Endodermal cell (in vitro differentiated cells): ENCODE results near the gene RUNX1. TPM values are rescaled to one million over a fixed set of nuclear protein-coding genes. Genes with fewer than 3 reads are reported as not detected.

Source experiments
- DNase-seq: peaks from one replicate; pipeline ENCODE4 v3.0.0-alpha.2; 2017
- H3K27ac ChIP-seq: 2 replicates; pipeline ENCODE4 v1.5.1; 2013; ENCODE audit warnings: mild to moderate bottlenecking, low read depth, low read length, moderate library complexity
- H3K27me3 ChIP-seq: 2 replicates; pipeline ENCODE4 v1.6.1; 2013; ENCODE audit warnings: mild to moderate bottlenecking, low read length, moderate library complexity; ENCODE audit not compliant: insufficient read depth, control insufficient read depth, poor library complexity, severe bottlenecking
- H3K36me3 ChIP-seq: 2 replicates; pipeline ENCODE4 v1.7.0; 2013; ENCODE audit warnings: mild to moderate bottlenecking, low read length, moderate library complexity; ENCODE audit not compliant: control insufficient read depth, insufficient read depth
- H3K4me1 ChIP-seq: one replicate; pipeline ENCODE4 v1.7.0; 2013; ENCODE audit warnings: low read length; ENCODE audit not compliant: control insufficient read depth, insufficient read depth
- H3K4me3 ChIP-seq: 2 replicates; pipeline ENCODE4 v1.5.1; 2013; ENCODE audit warnings: mild to moderate bottlenecking, low read length, moderate library complexity
- H3K9ac ChIP-seq: 2 replicates; pipeline ENCODE4 v1.6.1; 2013; ENCODE audit warnings: mild to moderate bottlenecking, low read length, moderate library complexity; ENCODE audit not compliant: poor library complexity, severe bottlenecking; ENCODE audit errors: extremely low read depth
- H3K9me3 ChIP-seq: 2 replicates; pipeline ENCODE4 v1.6.1; 2013; ENCODE audit warnings: mild to moderate bottlenecking, low read length, moderate library complexity; ENCODE audit not compliant: control insufficient read depth
- H3K27ac Mint-ChIP-seq: 2 replicates; pipeline ENCODE4 v1.8.0; 2020; ENCODE audit warnings: mixed read lengths
- H3K27me3 Mint-ChIP-seq: 2 replicates; pipeline ENCODE4 v1.8.0; 2021; ENCODE audit warnings: mild to moderate bottlenecking, mixed read lengths; ENCODE audit not compliant: insufficient read depth
- H3K36me3 Mint-ChIP-seq: 2 replicates; pipeline ENCODE4 v1.8.0; 2020; ENCODE audit warnings: low read depth, mixed read lengths
- H3K4me1 Mint-ChIP-seq: 2 replicates; pipeline ENCODE4 v1.8.0; 2020; ENCODE audit warnings: mixed read lengths
- H3K4me3 Mint-ChIP-seq: 2 replicates; pipeline ENCODE4 v1.8.0; 2020; ENCODE audit warnings: mild to moderate bottlenecking, moderate library complexity, mixed read lengths
- H3K9me3 Mint-ChIP-seq: 2 replicates; pipeline ENCODE4 v1.8.0; 2020; ENCODE audit warnings: mild to moderate bottlenecking, mixed read lengths
- WGBS, 2 experiments: methylation state at CpG; one replicate each; pipeline versions ENCODE4 v1.1.5 to v1.1.7; 2013; ENCODE audit warnings: missing lambda C conversion rate in 2 of 2, mixed read lengths in 1 of 2; ENCODE audit not compliant: insufficient coverage in 1 of 2, insufficient read length in 1 of 2; 5-methylcytosine and 5-hydroxymethylcytosine counted together
- total RNA-seq, 2 donors: library from RNA; stranded (reverse); fragmentation: NEBNext Ultra II Directional in 1 of 2; extraction: Animal tissue kit (Norgen Biotek cat#: 25700) in 1 of 2; gene quantifications; 2 replicates in 1 of 2; 3 replicates in 1 of 2; pipeline ENCODE4 v1.2.1, GENCODE V29; 2021
- TF ChIP-seq, protein P1 (sequence below): fragments of 200-600 bp; sonication (generic); conservative IDR thresholded peaks from 2 replicates; pipeline ENCODE4 v1.5.0; 2021; ENCODE audit warnings: antibody characterized with exemption, mild to moderate bottlenecking

RUNX1 gene
- total RNA-seq, 2 donors from 2014 or later: 0.31 to 2.8 TPM

DNA sequence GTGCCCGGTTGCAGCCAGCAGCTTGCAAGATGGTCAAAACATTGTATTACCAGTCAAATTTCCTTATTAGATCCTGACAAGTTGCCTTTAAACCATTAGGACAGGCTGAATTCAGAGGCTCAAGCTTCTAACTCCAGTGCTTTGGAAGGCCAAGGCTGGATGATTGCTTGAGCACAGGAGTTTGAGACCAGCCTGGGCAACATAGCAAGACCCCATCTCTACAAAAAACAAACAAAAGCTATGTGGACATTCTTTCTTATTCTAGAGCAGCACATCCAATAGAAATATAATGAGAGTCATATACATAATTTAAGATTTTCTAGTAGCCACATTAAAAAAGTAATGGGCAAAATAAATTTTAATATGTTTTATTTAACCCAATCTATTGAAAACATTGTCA lies 149.3 kb downstream of the RUNX1 start:
- Histone ChIP-seq H3K27ac (no peak overlapping the region), H3K27me3 (no peaks in the 10 kb centered on the region), H3K9ac (no peak overlapping the region), H3K9me3 (peaks cover 16% of the 10 kb centered on the region), H3K36me3 (no peaks in the 10 kb centered on the region), H3K4me1 (peaks cover under 1% of the 10 kb centered on the region), H3K4me3 (no peak overlapping the region)
- H3K36me3 Mint-ChIP-seq: peaks cover 3% of the 10 kb centered on the region
- DNase-seq: no peak
- WGBS, 2 experiments: 100% methylated on average over 1 of the region's 1 CpG; no CpG with 5 or more reads in 1 of the 2 experiments
- TF ChIP-seq, protein P1, sequence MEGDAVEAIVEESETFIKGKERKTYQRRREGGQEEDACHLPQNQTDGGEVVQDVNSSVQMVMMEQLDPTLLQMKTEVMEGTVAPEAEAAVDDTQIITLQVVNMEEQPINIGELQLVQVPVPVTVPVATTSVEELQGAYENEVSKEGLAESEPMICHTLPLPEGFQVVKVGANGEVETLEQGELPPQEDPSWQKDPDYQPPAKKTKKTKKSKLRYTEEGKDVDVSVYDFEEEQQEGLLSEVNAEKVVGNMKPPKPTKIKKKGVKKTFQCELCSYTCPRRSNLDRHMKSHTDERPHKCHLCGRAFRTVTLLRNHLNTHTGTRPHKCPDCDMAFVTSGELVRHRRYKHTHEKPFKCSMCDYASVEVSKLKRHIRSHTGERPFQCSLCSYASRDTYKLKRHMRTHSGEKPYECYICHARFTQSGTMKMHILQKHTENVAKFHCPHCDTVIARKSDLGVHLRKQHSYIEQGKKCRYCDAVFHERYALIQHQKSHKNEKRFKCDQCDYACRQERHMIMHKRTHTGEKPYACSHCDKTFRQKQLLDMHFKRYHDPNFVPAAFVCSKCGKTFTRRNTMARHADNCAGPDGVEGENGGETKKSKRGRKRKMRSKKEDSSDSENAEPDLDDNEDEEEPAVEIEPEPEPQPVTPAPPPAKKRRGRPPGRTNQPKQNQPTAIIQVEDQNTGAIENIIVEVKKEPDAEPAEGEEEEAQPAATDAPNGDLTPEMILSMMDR: no peak
- H3K4me1 Mint-ChIP-seq: peaks cover 5% of the 10 kb centered on the region
- H3K27ac Mint-ChIP-seq: no peak overlapping the region
- H3K27me3 Mint-ChIP-seq: peaks cover 19% of the 10 kb centered on the region
- no peak overlapping the region for H3K4me3 Mint-ChIP-seq
- peaks cover 23% of the 10 kb centered on the region for H3K9me3 Mint-ChIP-seq

DNA sequence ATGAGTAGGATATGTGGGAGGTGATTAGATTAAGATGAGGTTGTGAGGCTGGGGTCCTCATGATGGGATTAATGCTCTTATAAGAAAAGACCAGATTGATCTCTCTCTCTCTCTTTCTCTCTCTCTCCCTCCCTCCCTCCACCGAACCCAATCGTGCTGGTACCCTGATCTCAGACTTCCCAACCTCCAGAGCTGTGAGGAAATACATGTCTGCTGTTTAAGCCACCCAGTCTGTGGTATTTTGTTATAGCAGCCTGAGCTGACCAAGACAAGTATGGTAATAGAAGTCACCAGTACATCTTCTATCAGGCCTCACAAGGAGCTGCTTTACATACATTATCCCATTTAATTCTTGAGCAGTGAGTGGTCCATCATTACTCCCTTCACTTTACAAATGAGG lies 149.8 kb downstream of the RUNX1 start:
- Histone ChIP-seq H3K27ac (no peak overlapping the region), H3K9ac (no peak overlapping the region), H3K4me3 (no peak overlapping the region), H3K4me1 (no peaks in the 10 kb centered on the region), H3K27me3 (no peaks in the 10 kb centered on the region), H3K9me3 (peaks cover 16% of the 10 kb centered on the region), H3K36me3 (no peaks in the 10 kb centered on the region)
- Mint-ChIP-seq H3K4me3 (no peak overlapping the region), H3K36me3 (peaks cover 3% of the 10 kb centered on the region), H3K27me3 (peaks cover 23% of the 10 kb centered on the region), H3K27ac (no peak overlapping the region), H3K9me3 (peaks cover 23% of the 10 kb centered on the region), H3K4me1 (peaks cover 4% of the 10 kb centered on the region)
- no peak for DNase-seq
- 93% methylated on average over 2 of the region's 2 CpGs; no CpG with 5 or more reads in 1 of the 2 experiments for WGBS, 2 experiments
- TF ChIP-seq, protein P1: no peak

DNA sequence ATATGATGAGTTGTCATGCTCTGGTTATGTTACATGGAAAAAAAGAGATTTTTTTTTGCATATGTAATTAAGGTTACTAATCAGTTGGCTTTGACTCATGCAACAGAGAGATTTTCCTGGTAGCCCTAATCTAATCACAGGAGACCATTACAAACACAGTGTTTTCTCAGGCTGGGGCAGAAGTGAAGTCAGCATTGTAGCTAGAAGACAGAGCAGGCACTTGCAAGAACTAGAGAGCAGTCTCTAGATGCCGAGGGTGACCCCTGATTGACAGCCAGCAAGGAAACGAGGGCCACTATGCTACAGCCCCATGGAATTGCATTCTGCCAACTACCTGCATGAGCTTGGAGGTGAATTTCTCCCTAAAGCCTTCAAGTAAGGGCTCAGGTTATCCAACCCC lies 151.3 kb downstream of the RUNX1 start:
- Histone ChIP-seq H3K27me3 (peaks cover 5% of the 10 kb centered on the region), H3K4me1 (peaks cover 4% of the 10 kb centered on the region), H3K9ac (no peak overlapping the region), H3K9me3 (peaks cover 16% of the 10 kb centered on the region), H3K4me3 (no peak overlapping the region), H3K36me3 (no peaks in the 10 kb centered on the region), H3K27ac (no peak overlapping the region)
- Mint-ChIP-seq H3K27ac (no peak overlapping the region), H3K36me3 (peaks cover 3% of the 10 kb centered on the region), H3K4me3 (no peak overlapping the region), H3K9me3 (peaks cover 23% of the 10 kb centered on the region), H3K27me3 (peaks cover 33% of the 10 kb centered on the region), H3K4me1 (peaks cover 9% of the 10 kb centered on the region)
- DNase-seq: no peak
- TF ChIP-seq, protein P1: no peak
- WGBS, 2 experiments: 95 to 100% methylated on average over 2 of the region's 2 CpGs
